Type B pancreatic cell (in vitro differentiated cells): ENCODE data around the gene SRSF10. TPM values are rescaled to one million over a fixed set of nuclear protein-coding genes. Genes with fewer than 3 reads are reported as not detected.

Experiments
- DNase-seq: peaks from one replicate; pipeline ENCODE4 v3.0.0; 2021; ENCODE audit warnings: mixed read lengths; ENCODE audit not compliant: unreplicated experiment; ENCODE audit errors: extremely low spot score
- H3K27ac Mint-ChIP-seq: 2 replicates; pipeline ENCODE4 v1.8.0; 2021; ENCODE audit warnings: mild to moderate bottlenecking, mixed read lengths
- H3K27me3 Mint-ChIP-seq: 2 replicates; pipeline ENCODE4 v1.8.0; 2021; ENCODE audit warnings: mixed read lengths
- H3K36me3 Mint-ChIP-seq: 2 replicates; pipeline ENCODE4 v1.8.0; 2021; ENCODE audit warnings: mixed read lengths
- H3K4me1 Mint-ChIP-seq: one replicate; pipeline ENCODE4 v1.8.0; 2021; ENCODE audit warnings: mixed read lengths; ENCODE audit not compliant: unreplicated experiment
- H3K4me3 Mint-ChIP-seq: 2 replicates; pipeline ENCODE4 v1.8.0; 2021; ENCODE audit warnings: mild to moderate bottlenecking, mixed read lengths
- H3K9me3 Mint-ChIP-seq: 2 replicates; pipeline ENCODE4 v1.8.0; 2021; ENCODE audit warnings: mixed read lengths
- CTCF ChIP-seq: fragments of 200-600 bp; sonication (generic); conservative IDR thresholded peaks from 2 replicates; pipeline ENCODE4 v1.5.0; 2021; ENCODE audit warnings: antibody characterized with exemption, mild to moderate bottlenecking
- total RNA-seq: library from RNA; stranded (reverse); gene quantifications from 2 replicates; pipeline ENCODE4 v1.2.1, GENCODE V29; 2021; ENCODE audit warnings: low replicate concordance

SRSF10 gene
- total RNA-seq, 1 donor from 2014 or later = 177 TPM

DNA sequence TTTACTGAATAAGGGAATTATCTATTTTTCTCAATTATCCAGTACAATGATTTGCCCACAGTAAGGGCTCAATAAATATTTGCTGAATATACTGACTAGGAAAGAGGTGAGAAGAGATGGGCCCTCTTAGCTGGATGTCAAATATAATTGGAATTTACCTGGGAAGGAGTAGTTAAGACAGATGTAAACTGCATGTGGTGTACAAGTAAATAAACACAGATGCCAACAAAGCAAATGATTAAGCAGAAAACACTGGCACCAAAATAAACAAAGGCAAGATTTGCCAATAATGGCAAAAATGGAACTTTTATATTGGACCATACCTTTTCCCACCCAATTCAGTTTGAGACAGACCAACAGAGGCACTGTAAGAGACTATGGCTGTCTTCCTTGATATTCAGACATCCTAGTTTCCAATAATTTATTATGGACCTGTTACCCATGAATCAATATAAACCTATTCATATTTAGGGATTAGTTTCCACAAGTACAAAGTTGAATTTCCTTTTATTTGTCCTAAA, 13.1 kb downstream of the SRSF10 start:
- H3K4me1 Mint-ChIP-seq = no peaks in the 10 kb centered on the region
- H3K27ac Mint-ChIP-seq = no peak overlapping the region
- no peak overlapping the region for H3K4me3 Mint-ChIP-seq
- H3K27me3 Mint-ChIP-seq = no peaks in the 10 kb centered on the region
- no peak for TF ChIP-seq CTCF
- no peaks in the 10 kb centered on the region for H3K9me3 Mint-ChIP-seq
- DNase-seq = no peak
- peaks cover 34% of the 10 kb centered on the region for H3K36me3 Mint-ChIP-seq

- no peak for TF ChIP-seq CTCF
- Mint-ChIP-seq H3K36me3 (peaks cover 41% of the 10 kb centered on the region), H3K4me1 (peaks cover 4% of the 10 kb centered on the region), H3K27me3 (no peaks in the 10 kb centered on the region), H3K9me3 (no peaks in the 10 kb centered on the region), H3K4me3 (no peak overlapping the region), H3K27ac (peak overlapping the region; percentile 71)
- DNase-seq = no peak
Measured at GRCh38 chr1:23964790-23965740, 15.1 kb downstream of the SRSF10 start.

DNA sequence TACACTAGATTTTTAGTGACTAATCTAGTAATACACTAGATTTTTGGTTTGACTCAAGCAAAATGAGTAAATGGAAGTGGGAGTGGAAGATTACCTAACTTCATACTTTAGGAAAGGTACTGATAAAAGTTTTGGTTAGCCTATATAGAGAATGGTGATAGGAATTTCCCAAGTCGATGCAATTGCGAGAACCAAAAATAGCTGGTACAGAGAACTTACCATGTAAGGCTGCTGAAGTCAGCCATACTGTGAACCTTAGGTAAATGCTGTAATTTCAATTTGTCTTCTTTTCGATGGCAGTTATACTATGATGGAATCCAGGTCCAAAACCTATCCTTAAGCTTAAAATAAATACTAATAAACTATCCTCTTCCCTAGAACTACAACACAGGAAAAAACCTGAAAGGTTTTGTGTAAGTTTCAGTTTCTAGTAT, 15.9 kb downstream of the SRSF10 start:
- Mint-ChIP-seq H3K4me3 (no peak overlapping the region), H3K9me3 (no peaks in the 10 kb centered on the region), H3K27ac (peak overlapping the region; percentile 71), H3K36me3 (peaks cover 41% of the 10 kb centered on the region), H3K27me3 (no peaks in the 10 kb centered on the region), H3K4me1 (peaks cover 4% of the 10 kb centered on the region)
- no peak for TF ChIP-seq CTCF
- no peak for DNase-seq

- Mint-ChIP-seq H3K36me3 (peaks cover 41% of the 10 kb centered on the region), H3K27ac (peak overlapping the region; percentile 3), H3K4me1 (peaks cover 7% of the 10 kb centered on the region), H3K27me3 (no peaks in the 10 kb centered on the region), H3K4me3 (no peak overlapping the region), H3K9me3 (no peaks in the 10 kb centered on the region)
- DNase-seq = no peak
- TF ChIP-seq CTCF = no peak
Measured at GRCh38 chr1:23963617-23964234, 16.4 kb downstream of the SRSF10 start.

DNA sequence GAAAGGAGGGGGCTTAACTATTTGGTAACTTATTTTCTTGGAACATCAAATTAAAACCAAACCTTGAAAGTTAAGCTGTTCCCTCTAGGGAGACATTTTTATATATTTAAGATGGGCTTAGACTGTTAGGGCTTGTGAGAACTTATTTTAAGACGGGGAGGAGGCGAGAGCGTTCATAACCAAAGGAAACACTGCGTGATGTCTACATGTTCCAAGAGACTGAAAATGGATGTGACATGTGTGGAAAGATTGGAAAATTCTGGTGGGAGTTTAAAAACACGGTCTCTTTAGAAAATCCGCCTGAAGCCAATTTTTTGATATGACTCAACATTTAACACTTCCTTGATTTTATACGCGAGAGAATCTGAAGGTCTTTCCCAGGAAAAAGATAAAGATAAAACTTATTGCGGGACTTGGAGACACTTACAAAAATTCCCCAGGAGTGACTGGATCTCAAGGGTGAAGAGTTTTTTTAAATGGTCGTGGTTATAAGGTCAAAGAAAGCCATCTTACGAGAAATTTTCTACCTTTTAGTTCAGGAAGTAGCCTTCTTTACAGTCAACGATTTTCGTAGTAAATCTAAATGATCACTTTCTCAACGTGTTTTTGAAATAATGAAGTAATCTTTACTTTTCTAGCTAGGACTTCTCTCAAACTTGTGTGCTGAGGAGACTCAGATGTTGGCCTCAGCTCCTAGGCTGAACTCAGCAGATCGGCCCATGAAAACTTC, 19.7 kb downstream of the SRSF10 start:
- Mint-ChIP-seq H3K27ac (peak overlapping the region; percentile 100), H3K36me3 (peaks cover 25% of the 10 kb centered on the region), H3K4me3 (peak overlapping the region; percentile 100), H3K27me3 (no peaks in the 10 kb centered on the region), H3K9me3 (no peaks in the 10 kb centered on the region), H3K4me1 (peaks cover 21% of the 10 kb centered on the region)
- no peak for DNase-seq
- TF ChIP-seq CTCF = no peak
